ENCODE results near the gene OGFR. TPM values are rescaled to one million over a fixed set of nuclear protein-coding genes. Genes with fewer than 3 reads are reported as not detected.

Gene OGFR
- total and polyA plus RNA-seq, 2 donors (not counting 3 experiments of a cell fraction or from before 2014, with no cell fraction given), result 30.8 to 44.0 TPM

- Histone ChIP-seq H3K9me1 (replicated peaks; ENCODE audit: control insufficient read depth, extremely low read depth, insufficient read depth, low read length) (no peaks in the 10 kb centered on the region), H2AFZ (ENCODE audit: low read depth, low read length) (no peak overlapping the region), H3K9ac (replicated peaks; ENCODE audit: extremely low read depth, insufficient read depth, low read length) (no peak overlapping the region), H3K27me3 (ENCODE audit: control insufficient read depth in 2 of 2, insufficient read depth in 2 of 2, low read length in 2 of 2) (no peaks in the 10 kb centered on the region), H3K27ac (ENCODE audit: insufficient read depth, low read depth, low read length) (no peak overlapping the region), H3K4me1 (ENCODE audit: control insufficient read depth, extremely low read depth, insufficient read depth, low read length) (no peaks in the 10 kb centered on the region), H3K79me2 (ENCODE audit: control insufficient read depth, insufficient read depth, low read length) (no peaks in the 10 kb centered on the region), H3K36me3 (ENCODE audit: control insufficient read depth in 2 of 2, extremely low read depth in 1 of 2, insufficient read depth in 2 of 2, low read length in 2 of 2) (no peaks in the 10 kb centered on the region), H3K4me2 (ENCODE audit: insufficient read depth, low read length) (no peak overlapping the region), H3K9me3 (replicated peaks; ENCODE audit: control insufficient read depth, insufficient read depth, low read length) (no peaks in the 10 kb centered on the region), H3K4me3 (replicated peaks in 1 of 3; ENCODE audit: insufficient read depth in 1 of 3, low read depth in 1 of 3, low read length in 3 of 3) (no peak overlapping the region), H4K20me1 (replicated peaks; ENCODE audit: control insufficient read depth, extremely low read depth, insufficient read depth, low read length) (no peaks in the 10 kb centered on the region)
- CTCF ChIA-PET, result no interaction called here
- no peak for FAIRE-seq
- dilution Hi-C loops (cut with MboI; ENCODE audit: extremely low pct_ligation_motif_present, low sequenced_read_pairs) (no loop called here), intact Hi-C loops (cut with micrococcal nuclease) (no loop called here)
- no peak for DNase-seq (ENCODE audit: low read depth, low spot score)
- POLR2A ChIA-PET, result no interaction called here
- no TSS peak for BruUV-seq (replicated peaks)
- TF ChIP-seq FOS (IDR thresholded peaks at IDR 0.05; ENCODE audit: borderline replicate concordance, insufficient read depth, low read length) (no peak), POLR2A (IDR thresholded peaks at IDR 0.05; ENCODE audit: low read depth, low read length) (no peak), POLR2AphosphoS5 (IDR thresholded peaks at IDR 0.05; ENCODE audit: insufficient read depth, low read depth, low read length) (no peak), CTCF (IDR thresholded peaks at IDR 0.05; ENCODE audit: extremely low read depth in 1 of 2, insufficient read depth in 1 of 2, low read depth in 1 of 2, low read length in 2 of 2) (no peak), GATA2 (IDR thresholded peaks at IDR 0.05; ENCODE audit: insufficient read depth, insufficient read length, low read depth, low read length) (no peak), MAX (IDR thresholded peaks at IDR 0.05; ENCODE audit: insufficient read depth, insufficient read length) (no peak), EZH2 (IDR thresholded peaks at IDR 0.05; ENCODE audit: borderline replicate concordance, low read depth, low read length, severe bottlenecking) (no peak), MYC (IDR thresholded peaks at IDR 0.05; ENCODE audit: low read depth, low read length) (no peak)
These were observed 39.5 kb downstream of the OGFR start for GRCh38 chr20:62844182-62844581.
